Left ventricle myocardium inferior (tissue), 1 donor: ENCODE results near the gene PSMD14. TPM values are rescaled to one million over a fixed set of nuclear protein-coding genes. Genes with fewer than 3 reads are reported as not detected.

ENCODE experiments used
- DNase-seq: peaks from one replicate; pipeline ENCODE4 v3.0.0-alpha.2; 2020
- H3K27ac ChIP-seq: fragments of 200-600 bp; replicated peaks from 2 replicates; pipeline ENCODE4 v1.8.0; 2021
- H3K27me3 ChIP-seq: fragments of 200-600 bp; 2 replicates; pipeline ENCODE4 v1.8.0; 2021; ENCODE audit warnings: low read depth
- H3K36me3 ChIP-seq: fragments of 200-600 bp; 2 replicates; pipeline ENCODE4 v1.8.0; 2021
- H3K4me1 ChIP-seq: fragments of 200-600 bp; 2 replicates; pipeline ENCODE4 v1.8.0; 2021
- H3K4me3 ChIP-seq: fragments of 200-600 bp; 2 replicates; pipeline ENCODE4 v1.8.0; 2021; ENCODE audit warnings: mild to moderate bottlenecking, moderate library complexity
- H3K9me3 ChIP-seq: fragments of 200-600 bp; replicated peaks from 2 replicates; pipeline ENCODE4 v1.8.0; 2021
- CTCF ChIP-seq: fragments of 200-600 bp; IDR thresholded peaks from 2 replicates; pipeline ENCODE4 v1.8.0; 2021; ENCODE audit warnings: antibody characterized with exemption, mild to moderate bottlenecking, borderline replicate concordance
- intact Hi-C: fragments of 100-400 bp; cut with micrococcal nuclease; formaldehyde crosslinking; loops from one replicate; pipeline ENCODE4 v1.11.0; 2022
- total RNA-seq: library from RNA; stranded (reverse); fragmentation: NEBNext Ultra II Directional; extraction: Animal tissue kit (Norgen Biotek cat#: 25700); gene quantifications from one replicate; pipeline ENCODE4 v1.2.1, GENCODE V29; 2021
- donor health status: DM: no; HTN: yes; CAD: no; lungs with severe emphysema.

Gene PSMD14
- total RNA-seq, 1 donor from 2014 or later: 42.3 TPM

- no peaks in the 10 kb centered on the region for H3K9me3 ChIP-seq
- H3K4me1 ChIP-seq: peaks cover 15% of the 10 kb centered on the region
- DNase-seq: no peak
- H3K4me3 ChIP-seq: no peak overlapping the region
- TF ChIP-seq CTCF: no peak
- intact Hi-C loops: no loop called here
- no peaks in the 10 kb centered on the region for H3K27me3 ChIP-seq
- no peaks in the 10 kb centered on the region for H3K36me3 ChIP-seq
- H3K27ac ChIP-seq: no peak overlapping the region
Measured at GRCh38 chr2:161381546-161381945, 73.3 kb downstream of the PSMD14 start.

GRCh38 chr2:161382747-161383146 lies 74.5 kb downstream of the PSMD14 start:
- peaks cover 15% of the 10 kb centered on the region for H3K4me1 ChIP-seq
- no peaks in the 10 kb centered on the region for H3K36me3 ChIP-seq
- no peak overlapping the region for H3K4me3 ChIP-seq
- no peak for DNase-seq
- no peaks in the 10 kb centered on the region for H3K27me3 ChIP-seq
- no peak for TF ChIP-seq CTCF
- H3K9me3 ChIP-seq: no peaks in the 10 kb centered on the region
- H3K27ac ChIP-seq: no peak overlapping the region
- intact Hi-C loops: no loop called here

- Histone ChIP-seq H3K27me3 (no peaks in the 10 kb centered on the region), H3K4me1 (peaks cover 5% of the 10 kb centered on the region), H3K36me3 (no peaks in the 10 kb centered on the region), H3K4me3 (no peak overlapping the region), H3K27ac (no peak overlapping the region), H3K9me3 (no peaks in the 10 kb centered on the region)
- intact Hi-C loops: no loop called here
- TF ChIP-seq CTCF: no peak
- DNase-seq: no peak
Measured at GRCh38 chr2:161384864-161385263, 76.6 kb downstream of the PSMD14 start.

GRCh38 chr2:161386228-161386824 lies 78.1 kb downstream of the PSMD14 start:
- Histone ChIP-seq H3K27me3 (no peaks in the 10 kb centered on the region), H3K4me1 (no peaks in the 10 kb centered on the region), H3K4me3 (no peak overlapping the region), H3K27ac (no peak overlapping the region), H3K36me3 (no peaks in the 10 kb centered on the region), H3K9me3 (no peaks in the 10 kb centered on the region)
- TF ChIP-seq CTCF: no peak
- intact Hi-C loops: no loop called here
- no peak for DNase-seq

GRCh38 chr2:161388146-161388779 lies 80.0 kb downstream of the PSMD14 start:
- no peak for DNase-seq
- Histone ChIP-seq H3K36me3 (peaks cover 7% of the 10 kb centered on the region), H3K9me3 (no peaks in the 10 kb centered on the region), H3K4me3 (no peak overlapping the region), H3K27ac (no peak overlapping the region), H3K27me3 (no peaks in the 10 kb centered on the region), H3K4me1 (no peaks in the 10 kb centered on the region)
- intact Hi-C loops: no loop called here
- no peak for TF ChIP-seq CTCF
